Vagina (tissue), 2 donors: Measurements from ENCODE around the gene INHBB.

Experiments
- POLR2A ChIP-seq, 2 donors: fragments of 450-650 bp; IDR thresholded peaks; one replicate each; pipeline ENCODE4 v1.6.1; 2017; ENCODE audit warnings: antibody characterized with exemption in 2 of 2, mild to moderate bottlenecking in 2 of 2, moderate library complexity in 2 of 2
- TF ChIP-seq, protein P1 (sequence below), 3 experiments: fragments of 450-650 bp in 2 of 3; fragments of 200-600 bp in 1 of 3; sonication (generic) in 1 of 3; IDR thresholded peaks; one replicate each; pipeline ENCODE4 v1.5.1; 2017 to 2019; ENCODE audit warnings: antibody characterized with exemption in 3 of 3, mild to moderate bottlenecking in 2 of 3, moderate library complexity in 2 of 3

GRCh38 chr2:120301284-120301683, 44.7 kb upstream of the INHBB start:
- TF ChIP-seq POLR2A (IDR thresholded peaks at IDR 0.05), result no peak
- TF ChIP-seq, protein P1, sequence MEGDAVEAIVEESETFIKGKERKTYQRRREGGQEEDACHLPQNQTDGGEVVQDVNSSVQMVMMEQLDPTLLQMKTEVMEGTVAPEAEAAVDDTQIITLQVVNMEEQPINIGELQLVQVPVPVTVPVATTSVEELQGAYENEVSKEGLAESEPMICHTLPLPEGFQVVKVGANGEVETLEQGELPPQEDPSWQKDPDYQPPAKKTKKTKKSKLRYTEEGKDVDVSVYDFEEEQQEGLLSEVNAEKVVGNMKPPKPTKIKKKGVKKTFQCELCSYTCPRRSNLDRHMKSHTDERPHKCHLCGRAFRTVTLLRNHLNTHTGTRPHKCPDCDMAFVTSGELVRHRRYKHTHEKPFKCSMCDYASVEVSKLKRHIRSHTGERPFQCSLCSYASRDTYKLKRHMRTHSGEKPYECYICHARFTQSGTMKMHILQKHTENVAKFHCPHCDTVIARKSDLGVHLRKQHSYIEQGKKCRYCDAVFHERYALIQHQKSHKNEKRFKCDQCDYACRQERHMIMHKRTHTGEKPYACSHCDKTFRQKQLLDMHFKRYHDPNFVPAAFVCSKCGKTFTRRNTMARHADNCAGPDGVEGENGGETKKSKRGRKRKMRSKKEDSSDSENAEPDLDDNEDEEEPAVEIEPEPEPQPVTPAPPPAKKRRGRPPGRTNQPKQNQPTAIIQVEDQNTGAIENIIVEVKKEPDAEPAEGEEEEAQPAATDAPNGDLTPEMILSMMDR (IDR thresholded peaks at IDR 0.05), result no peak
